Measurements from ENCODE around the gene WDFY3.

Gene WDFY3

GRCh38 chr4:84727491-84727890 is 239.0 kb downstream of the WDFY3 start:
- no peak for TF ChIP-seq CTCF (IDR thresholded peaks at IDR 0.05; ENCODE audit: borderline replicate concordance, control extremely low read depth, extremely low read depth, insufficient read depth, missing control alignments)
- in situ Hi-C loops (cut with MboI; ENCODE audit: low sequenced_read_pairs, unreplicated experiment): loop anchor here (25.0 kb wide), 1 partner anchor 235 kb away; the partner anchor contains the start of gene WDFY3
- no peak for DNase-seq (ENCODE audit: low spot score)

GRCh38 chr4:84726356-84726755 is 240.1 kb downstream of the WDFY3 start:
- no peak for TF ChIP-seq CTCF (IDR thresholded peaks at IDR 0.05; ENCODE audit: borderline replicate concordance, control extremely low read depth, extremely low read depth, insufficient read depth, missing control alignments)
- DNase-seq (ENCODE audit: low spot score): no peak
- in situ Hi-C loops (cut with MboI; ENCODE audit: low sequenced_read_pairs, unreplicated experiment): loop anchor here (25.0 kb wide), 1 partner anchor 236 kb away; the partner anchor contains the start of gene WDFY3

GRCh38 chr4:84722720-84723119 is 243.8 kb downstream of the WDFY3 start:
- no peak for TF ChIP-seq CTCF (IDR thresholded peaks at IDR 0.05; ENCODE audit: borderline replicate concordance, control extremely low read depth, extremely low read depth, insufficient read depth, missing control alignments)
- in situ Hi-C loops (cut with MboI; ENCODE audit: low sequenced_read_pairs, unreplicated experiment): no loop called here
- no peak for DNase-seq (ENCODE audit: low spot score)

GRCh38 chr4:84719115-84719514 is 247.4 kb downstream of the WDFY3 start:
- no peak for DNase-seq (ENCODE audit: low spot score)
- in situ Hi-C loops (cut with MboI; ENCODE audit: low sequenced_read_pairs, unreplicated experiment): no loop called here
- no peak for TF ChIP-seq CTCF (IDR thresholded peaks at IDR 0.05; ENCODE audit: borderline replicate concordance, control extremely low read depth, extremely low read depth, insufficient read depth, missing control alignments)

- DNase-seq (ENCODE audit: low spot score): no peak
- in situ Hi-C loops (cut with MboI; ENCODE audit: low sequenced_read_pairs, unreplicated experiment): no loop called here
- no peak for TF ChIP-seq CTCF (IDR thresholded peaks at IDR 0.05; ENCODE audit: borderline replicate concordance, control extremely low read depth, extremely low read depth, insufficient read depth, missing control alignments)
These were observed 247.8 kb downstream of the WDFY3 start for GRCh38 chr4:84718699-84719098.

- in situ Hi-C loops (cut with MboI; ENCODE audit: low sequenced_read_pairs, unreplicated experiment): no loop called here
- TF ChIP-seq CTCF (IDR thresholded peaks at IDR 0.05; ENCODE audit: borderline replicate concordance, control extremely low read depth, extremely low read depth, insufficient read depth, missing control alignments): no peak
- DNase-seq (ENCODE audit: low spot score): no peak
These were observed 255.9 kb downstream of the WDFY3 start for GRCh38 chr4:84710548-84710947.

All from GM13976 (cell line).